Measurements from ENCODE around the gene NHLH1. TPM values are rescaled to one million over a fixed set of nuclear protein-coding genes. Genes with fewer than 3 reads are reported as not detected.

The NHLH1 gene
- 1 to 10 TPM in 1 of 6 donors, under 1 TPM in 2, not detected in 3; 0.20 to 1.0 (median 0.33) TPM for total RNA-seq

DNA sequence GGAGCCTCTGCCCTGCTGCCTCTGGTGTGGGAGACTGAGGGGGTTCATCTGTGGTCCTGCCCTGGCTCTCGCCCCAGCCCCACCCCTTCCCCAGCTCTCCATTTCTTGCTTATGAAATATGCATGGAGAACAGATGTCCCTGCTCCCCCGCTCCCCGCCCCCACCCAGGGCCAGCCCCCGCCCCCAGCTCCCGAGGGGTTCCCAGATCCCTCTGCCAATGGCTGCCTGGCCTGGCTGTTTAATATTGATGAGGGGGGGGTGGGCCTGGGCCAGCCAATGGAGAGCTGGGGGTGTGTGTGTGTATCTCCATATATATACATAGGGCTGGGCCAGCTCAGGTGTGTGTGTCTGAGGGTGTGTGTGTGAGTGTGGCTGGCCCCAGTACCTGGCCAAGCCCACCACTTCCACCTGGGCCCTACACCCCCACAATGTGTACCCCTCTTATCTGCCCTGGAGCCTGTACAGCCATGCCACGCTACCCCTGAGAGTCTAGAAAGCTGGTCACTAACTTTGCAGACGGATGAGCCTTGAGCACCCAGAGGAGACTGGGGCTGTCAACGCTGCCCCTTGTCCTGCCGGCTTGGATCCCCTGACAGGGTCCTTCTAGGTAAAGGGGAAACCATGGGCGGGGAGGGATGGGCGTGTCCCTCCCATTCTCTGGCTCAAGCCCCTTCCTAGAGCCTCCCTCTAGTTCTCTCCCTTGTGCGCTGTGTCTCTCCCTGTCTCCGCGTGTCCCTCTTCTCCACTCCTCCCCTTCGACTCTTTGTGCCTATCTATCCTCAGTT lies at the start of gene NHLH1:
TSS of gene NHLH1 (plus strand) at position 341 of the 785 bp plus-strand sequence. CDS start 3,661 bp downstream, outside the sequence.
- no peak within 1 kb of the TSS for H3K4me3 ChIP-seq
- DNase-seq, result peak in 1 of 2 donors; percentile 41
- H3K27ac ChIP-seq, result no peak within 1 kb of the TSS
- no peaks in the 10 kb centered on the region for H3K4me1 ChIP-seq
- no peaks in the 10 kb centered on the region for H3K9me3 ChIP-seq
- WGBS, 2 donors, result 61 to 73% methylated on average over 10 to 15 of the region's 15 CpGs
- TF ChIP-seq EP300 (IDR thresholded peaks at IDR 0.05) (no peak), POLR2A (IDR thresholded peaks at IDR 0.05) (no peak), POLR2AphosphoS5 (IDR thresholded peaks at IDR 0.05) (no peak)
- TF ChIP-seq, protein P1, sequence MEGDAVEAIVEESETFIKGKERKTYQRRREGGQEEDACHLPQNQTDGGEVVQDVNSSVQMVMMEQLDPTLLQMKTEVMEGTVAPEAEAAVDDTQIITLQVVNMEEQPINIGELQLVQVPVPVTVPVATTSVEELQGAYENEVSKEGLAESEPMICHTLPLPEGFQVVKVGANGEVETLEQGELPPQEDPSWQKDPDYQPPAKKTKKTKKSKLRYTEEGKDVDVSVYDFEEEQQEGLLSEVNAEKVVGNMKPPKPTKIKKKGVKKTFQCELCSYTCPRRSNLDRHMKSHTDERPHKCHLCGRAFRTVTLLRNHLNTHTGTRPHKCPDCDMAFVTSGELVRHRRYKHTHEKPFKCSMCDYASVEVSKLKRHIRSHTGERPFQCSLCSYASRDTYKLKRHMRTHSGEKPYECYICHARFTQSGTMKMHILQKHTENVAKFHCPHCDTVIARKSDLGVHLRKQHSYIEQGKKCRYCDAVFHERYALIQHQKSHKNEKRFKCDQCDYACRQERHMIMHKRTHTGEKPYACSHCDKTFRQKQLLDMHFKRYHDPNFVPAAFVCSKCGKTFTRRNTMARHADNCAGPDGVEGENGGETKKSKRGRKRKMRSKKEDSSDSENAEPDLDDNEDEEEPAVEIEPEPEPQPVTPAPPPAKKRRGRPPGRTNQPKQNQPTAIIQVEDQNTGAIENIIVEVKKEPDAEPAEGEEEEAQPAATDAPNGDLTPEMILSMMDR (IDR thresholded peaks at IDR 0.05), result no peak
- ATAC-seq (ENCODE audit: low FRiP score in 2 of 2), result no peak
- H3K36me3 ChIP-seq, result no peaks in the 10 kb centered on the region
- H3K27me3 ChIP-seq, result no peaks in the 10 kb centered on the region

DNA sequence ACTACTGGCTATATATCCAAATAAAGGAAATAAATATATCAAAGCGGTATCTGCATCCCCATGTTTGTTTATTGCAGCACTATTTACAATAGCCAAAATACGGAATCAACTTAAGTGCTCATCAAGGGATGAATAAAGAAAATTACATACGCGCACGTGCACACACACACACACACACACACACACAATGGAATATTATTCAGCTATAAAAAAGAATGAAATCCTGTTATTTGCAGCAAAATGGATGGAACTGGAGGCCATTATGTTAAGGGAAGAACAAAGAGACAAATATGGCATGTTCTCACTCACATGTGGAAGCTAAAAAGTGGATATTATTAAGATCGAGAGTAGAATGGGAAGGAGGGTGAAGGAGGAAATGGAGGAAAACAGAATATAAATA lies 44.0 kb upstream of the NHLH1 start:
- Histone ChIP-seq H3K27me3 (no peaks in the 10 kb centered on the region), H3K4me1 (no peaks in the 10 kb centered on the region), H3K27ac (no peak overlapping the region), H3K4me3 (no peak overlapping the region), H3K36me3 (peaks cover 28 to 89% (median 49%) of the 10 kb centered on the region in 4 donors), H3K9me3 (no peaks in the 10 kb centered on the region)
- DNase-seq (no peak), ATAC-seq (ENCODE audit: low FRiP score in 2 of 2) (no peak)
- TF ChIP-seq, protein P1 (IDR thresholded peaks at IDR 0.05), result no peak
- no peak for TF ChIP-seq POLR2AphosphoS5 (IDR thresholded peaks at IDR 0.05)
- TF ChIP-seq POLR2A (IDR thresholded peaks at IDR 0.05), result no peak
- TF ChIP-seq EP300 (IDR thresholded peaks at IDR 0.05), result no peak
- 93 to 94% methylated on average over 6 of the region's 6 CpGs for WGBS, 2 donors

DNA sequence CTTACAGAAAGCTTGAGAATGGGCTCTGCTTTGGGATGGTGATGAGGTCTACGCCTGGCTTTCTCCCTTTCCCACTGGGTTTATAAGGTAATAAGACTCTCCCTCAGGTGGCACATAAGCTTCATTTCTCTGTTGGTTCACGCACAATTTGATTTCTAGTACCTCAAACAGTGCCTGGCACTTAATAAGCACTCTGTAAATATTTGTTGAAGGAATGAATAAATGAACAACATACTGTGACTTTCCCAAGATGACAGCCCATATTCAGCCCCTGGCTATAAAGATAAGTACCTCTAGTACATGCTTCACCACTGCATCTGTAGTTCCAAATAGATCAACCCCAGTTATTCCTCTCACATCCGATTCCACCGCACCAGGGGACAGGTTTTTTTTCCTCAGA lies 41.6 kb upstream of the NHLH1 start:
- no peak overlapping the region for H3K27ac ChIP-seq
- no peaks in the 10 kb centered on the region for H3K9me3 ChIP-seq
- peaks cover 37 to 95% (median 61%) of the 10 kb centered on the region in 4 donors for H3K36me3 ChIP-seq
- TF ChIP-seq EP300 (IDR thresholded peaks at IDR 0.05) (no peak), POLR2A (IDR thresholded peaks at IDR 0.05) (no peak), POLR2AphosphoS5 (IDR thresholded peaks at IDR 0.05) (no peak)
- TF ChIP-seq, protein P1 (IDR thresholded peaks at IDR 0.05), result no peak
- H3K4me1 ChIP-seq, result no peaks in the 10 kb centered on the region
- no peak for DNase-seq
- no peak for ATAC-seq (ENCODE audit: low FRiP score in 2 of 2)
- H3K4me3 ChIP-seq, result no peak overlapping the region
- H3K27me3 ChIP-seq, result no peaks in the 10 kb centered on the region
- WGBS, 2 donors, result 85 to 89% methylated on average over 4 of the region's 4 CpGs

DNA sequence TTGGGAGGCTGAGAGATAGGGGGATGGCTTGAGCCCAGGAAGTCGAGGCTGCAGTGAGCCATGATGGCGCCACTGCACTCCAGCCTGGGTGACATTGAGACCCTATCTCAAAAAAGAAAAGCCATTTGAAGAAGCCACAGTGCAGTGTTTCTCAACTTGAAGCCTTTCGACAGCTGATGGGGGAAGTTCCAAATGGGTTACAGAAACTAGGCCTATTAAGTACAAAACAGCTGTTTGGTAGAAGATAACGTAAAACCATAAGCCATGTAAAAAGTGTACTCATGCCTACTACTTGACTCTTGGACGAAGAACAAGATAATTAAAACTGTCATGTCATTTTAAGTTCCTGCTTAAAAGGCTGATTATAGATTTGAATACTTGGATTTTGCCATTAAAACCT lies 40.5 kb upstream of the NHLH1 start:
- TF ChIP-seq, protein P1 (IDR thresholded peaks at IDR 0.05), result no peak
- TF ChIP-seq POLR2A (IDR thresholded peaks at IDR 0.05) (no peak), POLR2AphosphoS5 (IDR thresholded peaks at IDR 0.05) (no peak), EP300 (IDR thresholded peaks at IDR 0.05) (no peak)
- no peaks in the 10 kb centered on the region for H3K27me3 ChIP-seq
- DNase-seq, result no peak
- H3K36me3 ChIP-seq, result peaks cover 48 to 100% (median 71%) of the 10 kb centered on the region in 4 donors
- H3K9me3 ChIP-seq, result no peaks in the 10 kb centered on the region
- 90 to 93% methylated on average over 5 of the region's 5 CpGs for WGBS, 2 donors
- no peaks in the 10 kb centered on the region for H3K4me1 ChIP-seq
- H3K27ac ChIP-seq, result no peak overlapping the region
- no peak overlapping the region for H3K4me3 ChIP-seq
- no peak for ATAC-seq (ENCODE audit: low FRiP score in 2 of 2)
